CD4-positive, alpha-beta T cell (primary cell): ENCODE measurements around the gene LDLRAD4. TPM values are rescaled to one million over a fixed set of nuclear protein-coding genes. Genes with fewer than 3 reads are reported as not detected.

ENCODE experiments used
- ATAC-seq: fragments of 200-7000 bp; cut with Tn5 transposase; one replicate; pipeline ENCODE4 v1.10.0; 2022; ENCODE audit warnings: mild to moderate bottlenecking; ENCODE audit not compliant: poor library complexity
- CTCF ChIA-PET: fragments of 350-600 bp; sonication (Branson Sonifier 250); formaldehyde crosslinking; loops from one replicate; lab custom pipeline; 2021; ENCODE audit warnings: antibody characterized with exemption, inconsistent platforms; lab: Charles Lee
- POLR2A ChIA-PET: fragments of 350-600 bp; sonication (Branson Sonifier 250); formaldehyde crosslinking; loops from one replicate; lab custom pipeline; 2021; ENCODE audit warnings: antibody characterized with exemption, inconsistent platforms; lab: Charles Lee
- DNase-seq, 14 experiments: peaks; one replicate each; pipeline ENCODE4 v3.0.0-alpha.2; 2013 to 2020; ENCODE audit warnings: mixed read lengths in 2 of 14
- H3K27ac ChIP-seq, 2 donors: one replicate each; pipeline versions ENCODE4 v1.5.1 to v1.7.0; 2013; ENCODE audit warnings: low read length in 2 of 2, low read depth in 1 of 2, mild to moderate bottlenecking in 1 of 2
- H3K27me3 ChIP-seq, 2 experiments: 1 replicate in 1 of 2; 2 replicates in 1 of 2; pipeline versions ENCODE4 v1.6.1 to v1.7.0; 2013; ENCODE audit warnings: low read length in 2 of 2, control low read depth in 1 of 2, mild to moderate bottlenecking in 1 of 2, moderate library complexity in 1 of 2; ENCODE audit not compliant: insufficient read depth in 2 of 2, control insufficient read depth in 1 of 2
- H3K36me3 ChIP-seq: one replicate; pipeline ENCODE4 v1.6.1; 2013; ENCODE audit warnings: low read length, control low read depth; ENCODE audit not compliant: insufficient read depth
- H3K4me1 ChIP-seq: one replicate; pipeline ENCODE4 v1.6.1; 2013; ENCODE audit warnings: low read length, control low read depth; ENCODE audit not compliant: insufficient read depth
- H3K4me3 ChIP-seq: one replicate; pipeline ENCODE4 v1.5.1; 2013; ENCODE audit warnings: mild to moderate bottlenecking, low read length, moderate library complexity
- H3K9me3 ChIP-seq, 2 experiments: 1 replicate in 1 of 2; 2 replicates in 1 of 2; pipeline versions ENCODE4 v1.6.1 to v1.7.0; 2013; ENCODE audit warnings: low read length in 2 of 2, mild to moderate bottlenecking in 2 of 2, control low read depth in 1 of 2, moderate library complexity in 1 of 2; ENCODE audit not compliant: control insufficient read depth in 1 of 2, insufficient read depth in 1 of 2
- H3K27ac Mint-ChIP-seq: one replicate; pipeline ENCODE4 v1.8.0; 2020; ENCODE audit warnings: mixed read lengths
- H3K27me3 Mint-ChIP-seq: one replicate; pipeline ENCODE4 v1.8.0; 2021; ENCODE audit warnings: mixed read lengths
- H3K36me3 Mint-ChIP-seq: one replicate; pipeline ENCODE4 v1.8.0; 2021; ENCODE audit warnings: low read depth, mixed read lengths
- H3K4me1 Mint-ChIP-seq: one replicate; pipeline ENCODE4 v1.8.0; 2021; ENCODE audit warnings: low read depth, mixed read lengths
- H3K4me3 Mint-ChIP-seq: one replicate; pipeline ENCODE4 v1.8.0; 2020; ENCODE audit warnings: mild to moderate bottlenecking, mixed read lengths
- H3K9me3 Mint-ChIP-seq: one replicate; pipeline ENCODE4 v1.8.0; 2020; ENCODE audit warnings: mixed read lengths
- CTCF ChIP-seq: fragments of 200-600 bp; IDR thresholded peaks from one replicate; pipeline ENCODE4 v1.8.0; 2022; ENCODE audit warnings: antibody characterized with exemption, mild to moderate bottlenecking
- intact Hi-C, 2 experiments: fragments of 100-400 bp; cut with DNase I in 1 of 2; cut with micrococcal nuclease in 1 of 2; formaldehyde crosslinking; loops; one replicate each; pipeline versions ENCODE4 v1.15.1 to v1.9.0; 2023 to 2025; cut with DNase I, micrococcal nuclease
- total RNA-seq, 174 experiments: library from RNA in 2 of 174; stranded (reverse) in 2 of 174; gene quantifications; one replicate each; pipeline ENCODE4 v1.2.3 and lab custom pipeline; 2021 to 2026

Gene LDLRAD4
- total RNA-seq, 2 experiments from 2014 or later: 51.9 to 52.7 TPM

- no peak overlapping the region for H3K4me3 Mint-ChIP-seq
- H3K4me3 ChIP-seq: no peak overlapping the region
- no peaks in the 10 kb centered on the region for H3K9me3 ChIP-seq
- no peak for DNase-seq
- H3K36me3 ChIP-seq: peaks cover 4% of the 10 kb centered on the region
- no peak overlapping the region for H3K27ac Mint-ChIP-seq
- H3K27me3 ChIP-seq: no peaks in the 10 kb centered on the region
- peaks cover 23% of the 10 kb centered on the region for H3K4me1 Mint-ChIP-seq
- peaks cover 16% of the 10 kb centered on the region for H3K4me1 ChIP-seq
- no peaks in the 10 kb centered on the region for H3K27me3 Mint-ChIP-seq
- POLR2A ChIA-PET: no interaction called here
- CTCF ChIA-PET: no interaction called here
- H3K36me3 Mint-ChIP-seq: peaks cover 34% of the 10 kb centered on the region
- intact Hi-C loops: no loop called here
- H3K27ac ChIP-seq: no peak overlapping the region
- no peak for ATAC-seq
- H3K9me3 Mint-ChIP-seq: no peaks in the 10 kb centered on the region
- TF ChIP-seq CTCF: no peak
Measured at GRCh38 chr18:13400636-13401315, 182.2 kb downstream of the LDLRAD4 start.

- H3K27ac ChIP-seq: no peak overlapping the region
- H3K4me3 ChIP-seq: no peak overlapping the region
- peaks cover 16% of the 10 kb centered on the region for H3K4me1 ChIP-seq
- no peaks in the 10 kb centered on the region for H3K9me3 ChIP-seq
- TF ChIP-seq CTCF: no peak
- intact Hi-C loops: no loop called here
- POLR2A ChIA-PET: no interaction called here
- DNase-seq (no peak), ATAC-seq (no peak)
- Mint-ChIP-seq H3K36me3 (peaks cover 34% of the 10 kb centered on the region), H3K9me3 (no peaks in the 10 kb centered on the region), H3K4me1 (peaks cover 23% of the 10 kb centered on the region), H3K4me3 (no peak overlapping the region), H3K27ac (no peak overlapping the region), H3K27me3 (no peaks in the 10 kb centered on the region)
- H3K27me3 ChIP-seq: no peaks in the 10 kb centered on the region
- CTCF ChIA-PET: no interaction called here
- peaks cover 3% of the 10 kb centered on the region for H3K36me3 ChIP-seq
Measured at GRCh38 chr18:13401404-13401803, 182.8 kb downstream of the LDLRAD4 start.

DNA sequence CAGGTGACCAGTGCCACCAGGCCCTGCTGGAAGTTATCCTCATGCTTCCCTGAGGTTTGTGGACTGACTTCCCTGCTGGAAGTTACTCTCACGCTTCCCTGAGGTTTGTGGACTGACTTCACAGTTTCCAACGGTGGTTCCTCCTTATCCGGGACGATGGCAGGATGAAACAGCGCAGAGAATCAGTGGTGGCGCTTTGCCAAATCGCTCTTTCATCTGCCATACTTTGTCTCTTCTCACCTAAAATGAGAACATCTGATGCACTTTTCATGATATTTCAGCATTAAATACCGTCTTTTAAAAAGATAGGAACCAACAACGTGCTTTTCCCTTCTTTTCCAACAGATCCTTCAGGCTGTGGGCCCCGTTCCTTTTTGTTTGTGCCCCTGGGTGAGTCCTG lies 183.3 kb downstream of the LDLRAD4 start:
- no peak overlapping the region for H3K4me3 ChIP-seq
- POLR2A ChIA-PET: no interaction called here
- H3K36me3 ChIP-seq: peaks cover 3% of the 10 kb centered on the region
- H3K27ac ChIP-seq: no peak overlapping the region
- TF ChIP-seq CTCF: no peak
- Mint-ChIP-seq H3K4me1 (peaks cover 24% of the 10 kb centered on the region), H3K27ac (no peak overlapping the region), H3K36me3 (peaks cover 34% of the 10 kb centered on the region), H3K4me3 (no peak overlapping the region), H3K9me3 (no peaks in the 10 kb centered on the region), H3K27me3 (no peaks in the 10 kb centered on the region)
- intact Hi-C loops: no loop called here
- no peak for DNase-seq
- H3K4me1 ChIP-seq: peaks cover 16% of the 10 kb centered on the region
- H3K27me3 ChIP-seq: no peaks in the 10 kb centered on the region
- ATAC-seq: no peak
- CTCF ChIA-PET: no interaction called here
- H3K9me3 ChIP-seq: no peaks in the 10 kb centered on the region
